CD14-positive monocyte (primary cell): ENCODE results near the gene CABLES2. TPM values are rescaled to one million over a fixed set of nuclear protein-coding genes. Genes with fewer than 3 reads are reported as not detected.

Experiments
- DNase-seq, 3 donors: peaks; one replicate each; pipeline ENCODE4 v3.0.0-alpha.2; 2011 to 2022
- H2AFZ ChIP-seq: 2 replicates; pipeline ENCODE4 v1.6.0; 2012; ENCODE audit warnings: mild to moderate bottlenecking, low read depth, low read length, inconsistent platforms; ENCODE audit not compliant: insufficient read depth, poor library complexity, severe bottlenecking
- H3K27ac ChIP-seq, 2 donors: 1 replicate in 1 of 2; 2 replicates in 1 of 2; pipeline ENCODE4 v1.5.1; 2012 to 2013; ENCODE audit warnings: low read length in 2 of 2, control low read depth in 1 of 2, inconsistent platforms in 1 of 2, low read depth in 1 of 2, mild to moderate bottlenecking in 1 of 2
- H3K27me3 ChIP-seq, 2 donors: one replicate each; pipeline versions ENCODE4 v1.6.0 to v1.6.1; 2011 to 2013; ENCODE audit warnings: low read length in 2 of 2; ENCODE audit not compliant: control insufficient read depth in 2 of 2, insufficient read depth in 2 of 2
- H3K36me3 ChIP-seq, 2 donors: replicated peaks in 1 of 2; 1 replicate in 1 of 2; 2 replicates in 1 of 2; pipeline versions ENCODE4 v1.5.1 to v1.6.1; 2012 to 2013; ENCODE audit warnings: low read length in 2 of 2, control low read depth in 1 of 2, inconsistent platforms in 1 of 2, mild to moderate bottlenecking in 1 of 2; ENCODE audit not compliant: insufficient read depth in 2 of 2, control insufficient read depth in 1 of 2
- H3K4me1 ChIP-seq, 2 donors: 1 replicate in 1 of 2; 2 replicates in 1 of 2; pipeline versions ENCODE4 v1.5.1 to v1.6.1; 2012 to 2013; ENCODE audit warnings: low read length in 2 of 2, control low read depth in 1 of 2, inconsistent platforms in 1 of 2, mild to moderate bottlenecking in 1 of 2, moderate library complexity in 1 of 2; ENCODE audit not compliant: insufficient read depth in 2 of 2, control insufficient read depth in 1 of 2
- H3K4me2 ChIP-seq: replicated peaks from 2 replicates; pipeline ENCODE3; 2012; ENCODE audit warnings: low read length, moderate library complexity, mild to moderate bottlenecking; ENCODE audit not compliant: poor library complexity, severe bottlenecking; ENCODE audit errors: extremely low read depth
- H3K4me3 ChIP-seq, 3 experiments: fragments of 200-600 bp in 1 of 3; sonication (generic) in 1 of 3; replicated peaks in 1 of 3; 1 replicate in 2 of 3; 2 replicates in 1 of 3; pipeline ENCODE4 v1.5.1; 2011 to 2013; ENCODE audit warnings: low read length in 3 of 3, mild to moderate bottlenecking in 3 of 3, control low read depth in 2 of 3, low read depth in 2 of 3, inconsistent platforms in 1 of 3, moderate library complexity in 1 of 3
- H3K79me2 ChIP-seq: 2 replicates; pipeline ENCODE4 v1.6.0; 2012; ENCODE audit warnings: mild to moderate bottlenecking, control low read depth, inconsistent platforms, low read length, moderate library complexity; ENCODE audit not compliant: insufficient read depth
- H3K9ac ChIP-seq: 2 replicates; pipeline ENCODE4 v1.6.0; 2017; ENCODE audit warnings: low read length, mild to moderate bottlenecking; ENCODE audit not compliant: insufficient read depth, poor library complexity, severe bottlenecking
- H3K9me3 ChIP-seq, 2 donors: replicated peaks in 1 of 2; 1 replicate in 1 of 2; 2 replicates in 1 of 2; pipeline versions ENCODE4 v1.5.1 to v1.6.1; 2012 to 2013; ENCODE audit warnings: low read length in 2 of 2, control low read depth in 1 of 2; ENCODE audit not compliant: control insufficient read depth in 1 of 2, insufficient read depth in 1 of 2
- H4K20me1 ChIP-seq: 2 replicates; pipeline ENCODE4 v1.6.0; 2012; ENCODE audit warnings: mild to moderate bottlenecking, low read length, control low read depth, moderate library complexity; ENCODE audit not compliant: insufficient read depth
- H3K27ac Mint-ChIP-seq, 7 donors: one replicate each; pipeline ENCODE4 v1.8.0; 2020; ENCODE audit warnings: mild to moderate bottlenecking in 7 of 7, mixed read lengths in 7 of 7, moderate library complexity in 6 of 7, inconsistent platforms in 2 of 7
- H3K27me3 Mint-ChIP-seq, 3 donors: one replicate each; pipeline ENCODE4 v1.8.0; 2021 to 2022; ENCODE audit warnings: low read depth in 3 of 3, mild to moderate bottlenecking in 3 of 3, mixed read lengths in 3 of 3, moderate library complexity in 3 of 3, inconsistent platforms in 1 of 3
- H3K36me3 Mint-ChIP-seq, 2 donors: one replicate each; pipeline ENCODE4 v1.8.0; 2020; ENCODE audit warnings: mixed read lengths in 2 of 2, inconsistent platforms in 1 of 2, mild to moderate bottlenecking in 1 of 2
- H3K4me1 Mint-ChIP-seq: one replicate; pipeline ENCODE4 v1.8.0; 2020; ENCODE audit warnings: mild to moderate bottlenecking, mixed read lengths
- H3K4me3 Mint-ChIP-seq, 2 donors: one replicate each; pipeline ENCODE4 v1.8.0; 2020; ENCODE audit warnings: mild to moderate bottlenecking in 2 of 2, mixed read lengths in 2 of 2, moderate library complexity in 1 of 2
- H3K9me3 Mint-ChIP-seq, 7 donors: one replicate each; pipeline ENCODE4 v1.8.0; 2020 to 2022; ENCODE audit warnings: mixed read lengths in 7 of 7, mild to moderate bottlenecking in 6 of 7, moderate library complexity in 6 of 7, inconsistent platforms in 2 of 7
- WGBS: methylation state at CpG from one replicate; pipeline ENCODE4 v1.1.5; 2013; ENCODE audit warnings: missing lambda C conversion rate; ENCODE audit not compliant: insufficient coverage; 5-methylcytosine and 5-hydroxymethylcytosine counted together
- intact Hi-C, 2 donors: fragments of 100-400 bp; cut with micrococcal nuclease; formaldehyde crosslinking; loops; one replicate each; pipeline versions ENCODE4 v1.15.0 to v1.15.1; 2023
- polyA plus RNA-seq, 3 donors: library from polyadenylated mRNA; depleted of rRNA in 1 of 3; unstranded in 2 of 3; stranded (reverse) in 1 of 3; fragments of 300-500 nt in 2 of 3; fragments of >200 nt in 1 of 3; fragmentation: Illumina TruSeq in 2 of 3; gene quantifications; 1 replicate in 2 of 3; 2 replicates in 1 of 3; pipeline ENCODE4 v1.2.3, GENCODE V29; 2012 to 2021
- TF ChIP-seq, protein P1 (sequence below): fragments of 200-600 bp; IDR thresholded peaks from one replicate; pipeline ENCODE4 v1.8.0; 2022; ENCODE audit warnings: antibody characterized with exemption, mild to moderate bottlenecking

Gene CABLES2
- polyA plus RNA-seq, 3 donors: 0.60 to 4.0 (median 0.61) TPM

DNA sequence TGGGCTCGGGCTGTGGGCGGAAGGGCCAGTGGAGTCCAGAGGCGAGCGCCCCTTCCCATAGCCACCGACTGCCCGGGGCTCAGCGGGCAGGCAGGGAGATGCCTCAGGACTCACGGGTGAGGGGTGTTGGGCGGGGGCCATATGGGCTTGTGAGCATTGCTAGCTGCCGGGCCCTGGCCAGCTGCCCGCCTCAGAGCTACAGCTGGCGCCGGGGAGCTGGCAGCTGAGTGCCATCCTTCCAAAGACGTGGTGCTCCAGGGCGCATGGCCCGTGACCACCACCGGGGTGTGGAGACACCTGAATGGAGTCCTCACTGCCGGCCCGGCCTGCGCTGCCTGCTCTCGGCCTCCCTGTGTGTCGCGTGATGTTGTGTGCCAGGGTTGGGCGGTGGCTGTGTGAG, 30.8 kb upstream of the CABLES2 start:
- TF ChIP-seq, protein P1, sequence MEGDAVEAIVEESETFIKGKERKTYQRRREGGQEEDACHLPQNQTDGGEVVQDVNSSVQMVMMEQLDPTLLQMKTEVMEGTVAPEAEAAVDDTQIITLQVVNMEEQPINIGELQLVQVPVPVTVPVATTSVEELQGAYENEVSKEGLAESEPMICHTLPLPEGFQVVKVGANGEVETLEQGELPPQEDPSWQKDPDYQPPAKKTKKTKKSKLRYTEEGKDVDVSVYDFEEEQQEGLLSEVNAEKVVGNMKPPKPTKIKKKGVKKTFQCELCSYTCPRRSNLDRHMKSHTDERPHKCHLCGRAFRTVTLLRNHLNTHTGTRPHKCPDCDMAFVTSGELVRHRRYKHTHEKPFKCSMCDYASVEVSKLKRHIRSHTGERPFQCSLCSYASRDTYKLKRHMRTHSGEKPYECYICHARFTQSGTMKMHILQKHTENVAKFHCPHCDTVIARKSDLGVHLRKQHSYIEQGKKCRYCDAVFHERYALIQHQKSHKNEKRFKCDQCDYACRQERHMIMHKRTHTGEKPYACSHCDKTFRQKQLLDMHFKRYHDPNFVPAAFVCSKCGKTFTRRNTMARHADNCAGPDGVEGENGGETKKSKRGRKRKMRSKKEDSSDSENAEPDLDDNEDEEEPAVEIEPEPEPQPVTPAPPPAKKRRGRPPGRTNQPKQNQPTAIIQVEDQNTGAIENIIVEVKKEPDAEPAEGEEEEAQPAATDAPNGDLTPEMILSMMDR: no peak
- H3K36me3 ChIP-seq: no peaks in the 10 kb centered on the region
- H3K9me3 ChIP-seq: no peaks in the 10 kb centered on the region
- DNase-seq: no peak
- peaks cover 0 to 3% (median 0%) of the 10 kb centered on the region in 7 donors for H3K9me3 Mint-ChIP-seq
- H3K9ac ChIP-seq: no peak overlapping the region
- no peaks in the 10 kb centered on the region for H3K36me3 Mint-ChIP-seq
- no peak overlapping the region for H3K4me3 ChIP-seq
- H3K4me1 Mint-ChIP-seq: no peaks in the 10 kb centered on the region
- H4K20me1 ChIP-seq: no peaks in the 10 kb centered on the region
- H3K79me2 ChIP-seq: no peaks in the 10 kb centered on the region
- 90% methylated on average over 24 of the region's 24 CpGs for WGBS
- H3K27me3 ChIP-seq: peaks cover 0 to 4% of the 10 kb centered on the region in 2 donors
- H2AFZ ChIP-seq: no peak overlapping the region
- no peak overlapping the region for H3K27ac ChIP-seq
- intact Hi-C loops: no loop called here
- H3K4me3 Mint-ChIP-seq: no peak overlapping the region
- H3K27me3 Mint-ChIP-seq: peaks cover 16 to 34% (median 20%) of the 10 kb centered on the region in 3 donors
- no peak overlapping the region for H3K27ac Mint-ChIP-seq
- H3K4me1 ChIP-seq: no peaks in the 10 kb centered on the region
- no peak overlapping the region for H3K4me2 ChIP-seq

DNA sequence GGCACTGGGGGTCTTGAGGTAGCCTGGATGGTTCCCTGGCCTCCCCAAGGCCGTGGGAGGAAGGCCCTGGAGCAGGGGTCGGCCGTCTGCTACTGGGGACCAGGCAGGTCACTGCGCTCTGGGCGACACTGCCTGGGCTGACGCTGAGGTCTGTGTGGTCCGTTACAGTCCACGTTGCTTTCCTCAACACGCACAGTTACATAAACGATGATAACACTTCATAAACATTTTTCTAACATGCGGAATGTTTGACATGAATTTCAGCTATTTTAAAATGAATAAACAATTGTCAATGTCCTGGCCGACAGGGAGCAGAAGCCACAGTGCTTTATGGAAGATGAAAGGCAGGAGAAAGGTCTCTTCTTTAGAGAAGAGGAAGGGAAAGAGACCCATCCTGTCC, 30.4 kb upstream of the CABLES2 start:
- TF ChIP-seq, protein P1: no peak
- Histone ChIP-seq H4K20me1 (no peaks in the 10 kb centered on the region), H3K4me1 (no peaks in the 10 kb centered on the region), H3K79me2 (no peaks in the 10 kb centered on the region), H3K9me3 (no peaks in the 10 kb centered on the region), H2AFZ (no peak overlapping the region), H3K4me3 (no peak overlapping the region), H3K9ac (no peak overlapping the region), H3K4me2 (no peak overlapping the region), H3K27ac (no peak overlapping the region), H3K27me3 (peaks cover 0 to 4% of the 10 kb centered on the region in 2 donors), H3K36me3 (no peaks in the 10 kb centered on the region)
- H3K27me3 Mint-ChIP-seq: peaks cover 16 to 34% (median 24%) of the 10 kb centered on the region in 3 donors
- no peaks in the 10 kb centered on the region for H3K4me1 Mint-ChIP-seq
- H3K36me3 Mint-ChIP-seq: no peaks in the 10 kb centered on the region
- H3K9me3 Mint-ChIP-seq: peaks cover 0 to 3% (median 0%) of the 10 kb centered on the region in 7 donors
- no peak overlapping the region for H3K27ac Mint-ChIP-seq
- intact Hi-C loops: no loop called here
- DNase-seq: no peak
- 89% methylated on average over 8 of the region's 12 CpGs for WGBS
- no peak overlapping the region for H3K4me3 Mint-ChIP-seq
